GM15510 (cell line): Measurements from ENCODE around the gene DOLK.

ENCODE experiments used
- POLR2A ChIP-seq: IDR thresholded peaks from 3 replicates; pipeline ENCODE4 v1.6.1; 2011; ENCODE audit warnings: borderline replicate concordance; ENCODE audit not compliant: insufficient read length; ENCODE audit errors: extremely low read depth

Gene DOLK

DNA sequence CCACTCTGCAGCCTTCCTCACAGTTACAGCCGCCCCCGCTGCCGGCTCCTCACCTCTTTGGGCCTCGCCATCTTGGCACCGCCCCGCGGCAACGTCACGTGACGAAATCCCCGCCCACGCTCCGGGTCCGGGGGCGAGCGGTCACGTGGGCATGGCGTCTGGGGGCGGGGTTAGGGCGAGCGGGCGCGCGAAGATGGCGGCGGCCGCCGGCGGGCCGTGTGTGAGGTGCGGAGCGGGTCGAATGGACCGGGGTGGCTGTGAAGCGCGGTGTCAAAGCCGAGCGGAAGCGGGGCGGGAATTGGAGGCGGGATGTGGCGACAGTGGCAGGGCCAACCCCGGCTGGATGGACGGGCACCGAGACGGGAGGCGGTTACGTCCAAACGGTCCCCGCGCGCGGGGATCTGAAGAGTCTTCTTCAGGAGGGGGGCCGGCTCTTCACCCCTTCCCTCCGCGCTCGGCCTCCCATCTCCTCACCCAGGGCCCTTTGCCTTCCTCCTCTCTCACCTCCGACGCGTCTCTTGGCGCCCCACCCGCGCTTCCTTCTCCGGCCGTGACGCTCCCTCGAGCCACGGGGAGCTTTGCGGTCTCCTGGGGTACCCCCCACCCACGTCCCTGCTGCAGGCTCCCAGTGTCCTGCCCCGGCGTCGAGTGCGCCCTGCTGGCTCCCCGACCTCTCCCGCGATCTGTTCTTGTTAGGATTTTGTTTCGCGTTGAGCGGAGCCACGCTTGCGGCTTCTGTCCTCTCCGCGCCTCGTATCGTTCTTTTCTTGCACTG, at the start of gene DOLK, which contains the start of gene NUP188:
TSS of gene DOLK (minus strand) at position 77 of the 775 bp plus-strand sequence. CDS start 300 bp downstream, outside the sequence.
TSS of gene NUP188 (plus strand) at position 173 of the 775 bp plus-strand sequence. CDS start at position 194, 21 bp downstream.
- TF ChIP-seq POLR2A: peak; percentile 98

- TF ChIP-seq POLR2A: no peak
Observed at GRCh38 chr9:128995791-128996190, 48.4 kb upstream of the DOLK start.

GRCh38 chr9:128992995-128993394, 45.6 kb upstream of the DOLK start:
- TF ChIP-seq POLR2A: no peak

DNA sequence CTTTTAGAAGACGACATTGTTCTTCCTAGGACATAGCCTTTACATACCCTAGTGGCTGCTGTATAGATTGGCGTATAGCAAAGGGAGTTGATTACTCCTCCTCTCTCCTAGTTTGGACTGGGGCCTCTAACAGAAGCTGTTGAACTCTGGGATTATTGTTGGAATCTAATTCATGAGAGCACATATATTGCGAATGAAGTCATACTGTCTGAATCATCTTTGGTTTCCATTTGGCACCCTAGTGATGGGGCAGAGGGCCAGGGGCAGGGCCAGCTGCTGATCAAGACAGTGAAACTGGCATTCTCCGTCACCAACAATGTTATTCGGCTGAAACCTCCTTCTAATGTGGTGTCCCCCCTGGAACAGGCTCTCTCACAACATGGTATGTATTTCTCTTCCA, 40.4 kb upstream of the DOLK start:
- no peak for TF ChIP-seq POLR2A

DNA sequence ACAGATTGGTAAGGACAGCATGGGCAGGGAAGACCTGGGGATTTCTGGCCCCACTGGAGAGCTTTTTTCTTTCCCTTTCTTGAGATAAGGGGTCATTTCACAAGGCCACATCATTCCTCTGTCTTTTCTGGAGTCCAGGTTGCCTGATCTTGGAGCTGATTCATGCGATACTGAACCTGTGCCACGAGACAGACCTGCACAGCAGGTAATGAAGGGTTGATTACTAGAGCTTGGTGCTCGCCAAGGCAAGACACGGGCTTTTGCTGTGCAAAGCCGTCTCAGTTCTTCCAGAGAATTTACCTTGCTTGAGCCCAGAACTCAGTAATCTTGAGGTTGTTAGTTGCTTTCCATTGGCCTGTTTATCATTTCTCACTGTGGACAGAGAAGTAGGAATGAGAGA, 39.3 kb upstream of the DOLK start:
- no peak for TF ChIP-seq POLR2A

DNA sequence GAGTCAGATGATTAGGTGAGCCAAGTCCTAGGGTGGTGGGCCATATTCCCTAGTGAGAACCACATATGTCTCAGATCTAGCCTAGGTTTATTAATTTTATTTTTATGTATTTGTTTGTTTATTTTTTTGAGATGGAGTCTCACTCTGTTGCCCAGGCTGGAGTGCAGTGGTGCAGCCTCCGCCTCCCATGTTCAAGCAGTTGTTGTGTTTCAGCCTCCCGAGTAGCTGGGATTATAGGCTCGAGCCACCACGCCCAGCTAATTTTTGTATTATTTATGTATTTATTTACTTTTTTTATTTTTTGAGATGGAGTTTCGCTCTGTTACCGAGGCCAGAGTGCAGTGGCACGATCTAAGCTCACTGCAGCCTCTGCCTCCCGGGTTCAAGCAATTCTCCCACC, 36.1 kb upstream of the DOLK start:
- no peak for TF ChIP-seq POLR2A

DNA sequence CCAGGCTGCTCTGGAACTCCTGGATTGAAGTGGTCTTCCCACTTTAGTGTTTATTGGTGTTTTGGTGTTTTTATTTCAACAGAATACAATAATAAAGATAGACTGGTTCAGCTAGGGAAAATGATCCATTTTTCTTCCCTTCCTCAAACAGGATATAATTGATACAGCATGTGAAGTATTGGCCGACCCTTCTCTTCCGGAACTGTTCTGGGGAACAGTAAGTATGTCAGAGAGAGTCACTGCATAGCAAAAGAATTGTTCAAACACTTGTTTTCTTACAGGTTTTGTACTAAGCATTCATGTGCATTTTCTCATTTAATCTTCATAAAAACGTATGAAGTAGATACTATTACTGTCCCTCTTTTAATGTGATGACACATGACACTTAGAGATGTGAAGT, 31.7 kb upstream of the DOLK start:
- no peak for TF ChIP-seq POLR2A

DNA sequence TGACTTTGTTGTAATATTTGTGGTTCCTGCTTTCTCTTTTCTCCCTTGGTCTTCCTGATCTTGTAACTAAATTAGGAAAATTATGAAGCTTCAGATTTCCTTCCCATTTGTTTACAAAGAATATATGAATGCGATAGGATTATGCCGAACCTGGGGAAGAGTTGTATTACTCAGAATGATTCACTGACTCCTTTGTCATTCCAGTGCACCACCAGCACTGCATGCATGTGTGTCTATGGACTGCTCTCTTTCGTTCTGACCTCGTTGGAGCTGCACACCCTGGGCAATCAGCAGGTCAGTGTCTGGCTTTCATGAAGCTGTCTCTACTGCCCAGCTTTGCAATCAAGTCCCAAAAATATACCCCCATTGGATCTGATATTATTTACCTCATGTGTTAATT, 25.6 kb upstream of the DOLK start:
- no peak for TF ChIP-seq POLR2A

DNA sequence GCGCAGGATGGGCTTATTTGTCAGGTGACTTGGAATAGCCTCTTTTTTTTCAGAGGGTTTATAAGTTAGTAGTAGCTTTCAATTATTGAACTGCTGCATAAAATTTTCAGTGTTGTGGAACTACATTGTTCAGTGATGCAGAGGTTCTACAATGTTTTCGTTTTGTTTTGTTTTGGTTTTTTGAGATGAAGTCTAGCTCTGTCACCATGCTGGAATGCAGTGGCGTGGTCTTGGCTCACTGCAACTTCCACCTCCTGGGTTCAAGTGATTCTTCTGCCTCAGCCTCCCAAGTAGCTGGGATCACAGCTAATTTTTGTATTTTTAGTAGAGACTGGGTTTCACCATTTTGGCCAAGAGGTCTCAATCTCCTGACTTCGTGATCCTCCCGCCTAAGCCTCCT, 22.1 kb upstream of the DOLK start:
- TF ChIP-seq POLR2A: no peak

DNA sequence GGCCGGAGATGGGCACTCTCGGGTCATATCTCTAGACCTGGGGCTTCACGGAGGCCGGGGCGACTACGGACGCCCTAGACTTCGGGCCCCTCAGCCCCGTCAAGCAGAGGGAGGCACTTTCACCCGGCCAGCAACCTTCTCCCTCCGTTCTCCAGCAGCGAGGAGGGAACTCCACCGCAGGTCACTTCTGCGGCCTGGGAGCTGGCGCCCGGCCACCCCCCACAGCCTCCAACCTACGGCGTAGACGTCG, 201 bp downstream of the DOLK start:
- TF ChIP-seq POLR2A: no peak

DNA sequence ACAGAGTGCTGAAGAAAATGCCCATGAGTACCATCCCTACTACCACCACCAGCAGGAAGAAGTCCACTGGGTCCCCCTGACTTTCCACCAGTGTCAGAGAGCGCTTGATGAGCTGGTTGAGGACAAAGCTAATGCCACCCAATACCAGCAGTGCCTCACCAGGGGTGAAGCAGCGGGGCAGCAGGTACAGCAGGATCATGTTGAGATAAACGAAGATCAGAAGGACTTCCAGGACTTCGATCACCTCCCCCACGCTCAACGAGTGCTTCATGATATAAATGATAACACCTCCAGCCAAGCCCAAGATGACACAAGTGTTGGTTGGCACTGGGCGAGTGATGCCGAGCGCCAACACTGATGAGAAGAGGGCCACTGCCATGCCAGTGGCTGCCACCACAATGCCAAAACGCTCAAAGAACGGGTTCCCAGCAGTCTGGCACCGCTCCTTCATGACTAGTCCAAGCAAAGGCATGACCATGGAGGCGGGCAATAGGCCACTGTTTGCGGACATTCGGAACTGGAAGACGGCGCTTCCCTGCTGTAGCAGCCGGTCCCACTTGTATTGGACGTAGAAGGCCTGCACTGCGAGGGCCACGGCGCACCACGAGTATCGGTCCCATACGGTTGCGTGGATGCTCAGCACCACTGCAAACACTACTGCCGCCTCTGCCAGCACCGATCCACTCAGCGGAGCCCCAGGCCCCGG, 679 bp downstream of the DOLK start:
- no peak for TF ChIP-seq POLR2A

DNA sequence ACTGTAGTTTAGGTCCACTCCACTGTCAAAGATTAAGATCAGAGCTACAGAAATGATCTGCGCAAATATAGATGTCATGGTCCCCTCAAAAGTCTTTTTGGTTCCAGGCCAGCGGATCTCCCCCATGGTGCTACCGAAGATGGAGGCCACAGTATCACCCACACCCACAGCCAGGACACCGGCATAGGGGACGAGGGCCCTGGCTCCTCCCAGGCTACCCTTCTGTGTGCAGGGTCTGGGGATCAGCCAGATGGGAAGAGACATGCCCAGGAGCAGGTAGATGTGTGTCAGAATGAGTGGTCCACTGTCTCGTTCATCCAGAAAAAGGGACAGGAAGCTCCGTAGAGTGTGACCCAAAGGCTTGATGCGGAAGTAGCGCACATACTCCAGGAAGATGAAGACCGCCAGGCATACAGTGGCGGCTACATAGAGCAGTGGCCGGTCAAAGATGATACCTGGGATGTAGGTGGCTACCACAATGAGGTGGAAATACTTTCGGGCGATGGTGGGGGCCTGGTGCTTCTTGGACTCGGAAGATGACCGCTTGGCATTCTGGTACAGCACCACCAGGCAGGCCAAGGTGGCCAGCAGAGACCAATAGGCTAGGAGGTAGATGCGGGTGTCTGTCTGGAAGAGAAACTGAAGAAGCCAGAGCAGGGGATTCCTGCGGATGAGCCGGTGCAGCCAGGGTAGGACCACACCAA, 1.5 kb downstream of the DOLK start:
- no peak for TF ChIP-seq POLR2A

GRCh38 chr9:128943832-128944620, 3.4 kb downstream of the DOLK start:
- no peak for TF ChIP-seq POLR2A

- no peak for TF ChIP-seq POLR2A
Observed at GRCh38 chr9:128940946-128941755, 6.3 kb downstream of the DOLK start.
